ENCODE results near the gene TSHZ3.

DNA sequence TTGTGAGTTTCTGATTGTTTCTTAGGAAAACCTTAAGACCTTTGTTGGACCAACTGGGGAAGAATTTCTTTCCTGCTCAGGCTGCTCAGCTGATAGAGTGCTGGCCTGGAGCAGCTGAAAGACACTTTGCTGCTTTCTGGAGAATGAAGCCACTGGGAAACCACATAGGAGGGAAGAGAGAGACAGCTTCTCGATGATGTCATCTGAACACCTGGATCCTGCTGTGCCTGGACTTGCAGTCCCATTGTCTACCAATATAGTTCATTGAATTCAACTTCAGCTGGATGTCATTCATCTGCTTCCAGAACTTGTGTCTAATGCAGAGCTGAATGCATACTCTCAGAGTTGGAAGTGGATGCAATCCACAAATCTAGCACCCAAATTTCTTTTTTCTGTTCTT lies 34.3 kb upstream of the TSHZ3 start:
- TF ChIP-seq, protein P1, sequence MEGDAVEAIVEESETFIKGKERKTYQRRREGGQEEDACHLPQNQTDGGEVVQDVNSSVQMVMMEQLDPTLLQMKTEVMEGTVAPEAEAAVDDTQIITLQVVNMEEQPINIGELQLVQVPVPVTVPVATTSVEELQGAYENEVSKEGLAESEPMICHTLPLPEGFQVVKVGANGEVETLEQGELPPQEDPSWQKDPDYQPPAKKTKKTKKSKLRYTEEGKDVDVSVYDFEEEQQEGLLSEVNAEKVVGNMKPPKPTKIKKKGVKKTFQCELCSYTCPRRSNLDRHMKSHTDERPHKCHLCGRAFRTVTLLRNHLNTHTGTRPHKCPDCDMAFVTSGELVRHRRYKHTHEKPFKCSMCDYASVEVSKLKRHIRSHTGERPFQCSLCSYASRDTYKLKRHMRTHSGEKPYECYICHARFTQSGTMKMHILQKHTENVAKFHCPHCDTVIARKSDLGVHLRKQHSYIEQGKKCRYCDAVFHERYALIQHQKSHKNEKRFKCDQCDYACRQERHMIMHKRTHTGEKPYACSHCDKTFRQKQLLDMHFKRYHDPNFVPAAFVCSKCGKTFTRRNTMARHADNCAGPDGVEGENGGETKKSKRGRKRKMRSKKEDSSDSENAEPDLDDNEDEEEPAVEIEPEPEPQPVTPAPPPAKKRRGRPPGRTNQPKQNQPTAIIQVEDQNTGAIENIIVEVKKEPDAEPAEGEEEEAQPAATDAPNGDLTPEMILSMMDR (IDR thresholded peaks at IDR 0.05; ENCODE audit: insufficient read depth, low read depth, low read length) = no peak
- no peak for TF ChIP-seq EZH2 (IDR thresholded peaks at IDR 0.05; ENCODE audit: insufficient read depth, low read length)

Measured in astrocyte (in vitro differentiated cells and primary cell).